ENCODE results near the gene HMG20A. TPM values are rescaled to one million over a fixed set of nuclear protein-coding genes. Genes with fewer than 3 reads are reported as not detected.
A peak's percentile ranks its signal among the peaks of the same experiment; 100 is the strongest.

HMG20A gene
- total RNA-seq, 1 donor from 2014 or later: 32.0 TPM

DNA sequence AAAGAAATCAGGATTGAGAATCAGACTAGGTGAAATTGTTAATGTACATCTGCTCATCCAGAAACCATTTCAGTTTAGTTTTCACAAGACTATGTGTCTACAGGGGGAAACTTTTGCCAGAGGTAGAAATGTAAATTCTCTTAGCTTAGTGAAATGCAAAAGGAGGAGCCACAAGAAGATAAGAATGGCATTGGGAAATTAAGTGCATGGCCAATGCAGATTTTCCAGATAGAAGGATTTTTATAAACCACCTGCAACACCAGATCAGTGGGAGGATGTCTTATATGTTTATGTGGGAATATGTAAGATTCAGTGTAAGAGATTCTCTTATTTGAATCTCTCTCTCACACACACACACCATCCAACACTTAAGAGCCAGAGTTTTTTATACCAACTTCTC lies 67.2 kb downstream of the HMG20A start:
- no peak for ATAC-seq

DNA sequence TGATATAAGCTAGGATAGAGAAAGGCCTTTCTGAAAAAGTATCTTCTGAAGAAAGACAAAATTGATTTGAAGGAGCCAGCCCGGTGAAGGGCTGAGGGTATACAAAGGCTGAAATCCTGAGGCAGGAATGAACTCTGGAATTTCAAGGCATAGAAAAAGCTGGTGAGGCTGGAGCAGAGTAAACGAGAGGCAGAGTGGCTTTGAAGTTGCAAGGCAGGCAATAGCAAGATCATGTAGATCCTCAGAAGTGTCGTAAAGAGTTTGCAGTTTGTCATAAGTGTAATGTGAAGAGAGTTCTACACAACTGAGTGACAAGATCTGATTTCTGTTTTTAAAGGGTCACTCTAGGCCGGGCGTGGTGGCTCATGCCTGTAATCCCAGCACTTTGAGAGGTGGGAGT lies 69.0 kb downstream of the HMG20A start:
- ATAC-seq (no peak), DNase-seq (no peak)
- intact Hi-C loops (cut with micrococcal nuclease): no loop called here

More for the DNA sequence above, 67.2 kb downstream of the HMG20A start:
- no peak for DNase-seq
- intact Hi-C loops (cut with micrococcal nuclease): no loop called here

GRCh38 chr15:77493324-77493907 lies 72.7 kb downstream of the HMG20A start:
- no peak for ATAC-seq
- intact Hi-C loops (cut with micrococcal nuclease): no loop called here
- DNase-seq: no peak

GRCh38 chr15:77494073-77494867 lies 73.6 kb downstream of the HMG20A start:
- intact Hi-C loops (cut with micrococcal nuclease): no loop called here
- no peak for DNase-seq
- ATAC-seq: no peak

GRCh38 chr15:77494964-77495363 lies 74.3 kb downstream of the HMG20A start:
- no peak for ATAC-seq
- no peak for DNase-seq
- intact Hi-C loops (cut with micrococcal nuclease): loop anchor here (5.0 kb wide), 1 partner anchor 308 kb away; no protein-coding TSS in a partner anchor

DNA sequence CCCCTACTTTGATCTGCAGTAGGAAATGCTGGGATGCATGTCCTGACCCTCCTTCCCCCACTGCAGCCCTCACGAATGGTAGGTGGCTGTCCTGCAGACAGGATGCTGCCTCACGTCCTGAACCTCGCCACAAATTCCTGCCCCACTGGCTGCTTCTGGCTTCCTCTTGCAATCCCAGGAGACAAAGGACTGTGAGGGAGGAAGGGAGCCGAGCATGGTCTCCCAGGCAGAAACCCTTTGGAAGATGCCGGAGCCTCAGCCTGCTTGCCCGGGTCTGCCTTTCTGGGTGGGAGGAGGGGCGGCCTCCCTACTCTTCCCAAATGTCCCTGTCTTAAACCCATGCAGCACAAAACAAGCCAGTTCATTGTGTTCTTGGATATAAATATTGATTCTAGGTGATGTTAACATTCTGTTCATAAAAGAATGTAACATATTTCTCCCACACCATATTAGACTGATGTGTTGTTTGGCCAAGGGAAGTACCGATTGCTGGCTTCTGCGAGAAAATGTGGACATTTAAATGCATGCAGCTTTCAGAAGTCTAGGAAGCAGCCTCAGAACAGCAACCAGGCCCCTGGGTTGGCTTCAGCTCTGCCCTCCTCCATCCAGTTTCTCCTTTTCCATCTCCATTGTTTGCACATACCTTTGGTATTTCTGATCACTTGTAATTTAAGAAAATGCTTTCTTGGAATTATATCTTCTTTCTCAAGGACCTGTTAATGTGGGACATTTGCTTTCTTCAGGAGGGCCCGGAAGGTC lies 75.3 kb downstream of the HMG20A start:
- ATAC-seq (no peak), DNase-seq (peak; percentile 47)

GRCh38 chr15:77496715-77497109 lies 76.0 kb downstream of the HMG20A start:
- ATAC-seq (peak; percentile 79), DNase-seq (peak; percentile 93)
- intact Hi-C loops (cut with micrococcal nuclease): loop anchor here (5.0 kb wide), 1 partner anchor 309 kb away; no protein-coding TSS in a partner anchor

More for the DNA sequence above, 75.3 kb downstream of the HMG20A start:
- intact Hi-C loops (cut with micrococcal nuclease): loop anchor here (5.0 kb wide), 1 partner anchor 309 kb away; no protein-coding TSS in a partner anchor

DNA sequence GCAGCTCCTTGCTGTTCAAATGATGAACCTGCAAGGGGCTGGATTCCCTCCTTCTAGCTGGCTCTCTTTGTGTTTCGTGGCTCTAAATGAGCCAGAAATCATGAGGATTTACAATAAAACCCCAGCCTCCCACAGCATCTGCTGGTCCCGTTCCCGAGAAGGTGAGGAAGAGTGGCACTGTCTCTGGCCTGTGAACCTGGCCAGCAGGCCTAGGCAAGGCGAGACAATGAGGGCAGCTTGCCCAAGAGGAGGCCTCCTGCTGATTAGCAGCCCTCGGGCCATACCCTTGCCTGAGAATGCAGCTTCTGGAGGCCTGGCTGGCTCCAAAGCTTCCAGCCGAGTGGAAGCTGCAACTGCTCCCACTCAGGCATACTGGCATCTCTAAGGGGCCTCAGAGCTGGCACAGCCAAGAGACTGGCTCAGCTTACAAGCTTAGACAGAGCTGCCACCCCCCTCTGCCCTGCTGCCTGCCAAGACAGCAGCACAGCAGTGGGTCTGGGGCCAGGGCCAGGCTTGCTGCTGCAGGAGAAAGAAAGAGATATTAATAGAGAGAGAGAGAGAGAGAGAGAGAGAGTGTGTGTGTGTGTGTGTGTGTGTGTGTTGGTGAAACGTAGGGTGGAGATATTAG lies 76.5 kb downstream of the HMG20A start:
- DNase-seq: peak; percentile 92
- intact Hi-C loops (cut with micrococcal nuclease): loop anchor here (5.0 kb wide), 1 partner anchor 310 kb away; no protein-coding TSS in a partner anchor

DNA sequence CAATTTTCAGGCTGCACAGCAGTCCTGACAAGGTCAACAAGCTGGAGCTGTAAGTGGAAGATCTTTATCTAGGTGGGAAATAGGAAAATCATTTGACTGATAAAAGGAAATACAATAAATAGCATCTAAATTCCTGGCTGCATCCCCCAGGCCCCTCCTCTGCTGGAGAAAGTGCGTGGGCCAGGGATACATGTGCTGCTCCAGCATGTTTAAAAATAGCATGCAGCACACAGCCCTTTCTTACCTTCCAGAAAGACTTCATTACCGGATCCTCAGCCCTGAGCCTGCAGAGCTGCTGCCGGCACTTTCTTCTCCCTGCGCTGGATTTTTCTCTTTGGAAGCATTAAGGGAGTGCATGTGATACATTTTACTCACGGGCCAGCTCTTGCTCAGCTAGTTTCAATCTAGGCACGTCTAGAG lies 77.3 kb downstream of the HMG20A start:
- intact Hi-C loops (cut with micrococcal nuclease): loop anchor here (5.0 kb wide), 1 partner anchor 311 kb away; no protein-coding TSS in a partner anchor
- ATAC-seq (peak; percentile 71), DNase-seq (peak; percentile 57)

More for the DNA sequence above, 76.5 kb downstream of the HMG20A start:
- peak; percentile 90 for ATAC-seq

- DNase-seq (no peak), ATAC-seq (no peak)
- intact Hi-C loops (cut with micrococcal nuclease): loop anchor here (5.0 kb wide), 1 partner anchor 312 kb away; no protein-coding TSS in a partner anchor
Measured at GRCh38 chr15:77499087-77499760, 78.5 kb downstream of the HMG20A start.

GRCh38 chr15:77500989-77501388 lies 80.3 kb downstream of the HMG20A start:
- DNase-seq (no peak), ATAC-seq (no peak)
- intact Hi-C loops (cut with micrococcal nuclease): no loop called here

DNA sequence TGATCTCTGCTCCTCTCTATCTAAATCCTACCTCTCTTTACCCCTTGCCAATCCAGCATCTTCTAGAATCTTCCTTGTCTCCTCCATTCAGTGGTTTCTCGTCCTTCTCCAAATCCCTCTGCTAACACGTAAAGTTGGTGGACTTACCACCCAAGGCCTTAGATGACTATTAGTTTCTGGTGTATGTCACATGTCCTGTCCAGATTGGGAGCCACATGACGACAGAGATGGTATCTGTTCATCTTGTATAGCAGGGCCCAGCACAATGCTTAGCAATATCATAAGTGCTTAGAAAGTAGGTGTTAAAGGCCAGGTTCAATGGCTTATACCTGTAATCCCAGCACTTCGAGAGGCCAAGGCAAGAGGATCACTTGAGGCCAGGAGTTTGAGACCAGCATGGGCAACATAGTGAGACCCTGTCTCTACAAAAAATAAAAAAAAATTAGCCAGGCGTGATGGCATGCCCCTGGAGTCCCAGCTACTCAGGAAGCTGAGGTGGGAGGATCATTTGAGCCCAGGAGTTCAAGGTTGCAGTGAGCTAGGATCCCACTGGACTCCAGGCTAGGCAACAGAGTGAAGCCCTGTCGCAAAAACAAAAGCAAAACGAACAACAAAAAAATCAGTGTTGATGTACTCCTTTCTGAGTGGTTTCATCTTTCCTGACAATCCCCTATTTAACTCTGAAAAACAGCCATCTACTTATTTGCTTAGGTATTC lies 81.8 kb downstream of the HMG20A start:
- DNase-seq (no peak), ATAC-seq (no peak)
- intact Hi-C loops (cut with micrococcal nuclease): no loop called here

GRCh38 chr15:77503240-77503639 lies 82.6 kb downstream of the HMG20A start:
- ATAC-seq: no peak
- intact Hi-C loops (cut with micrococcal nuclease): no loop called here
- no peak for DNase-seq

DNA sequence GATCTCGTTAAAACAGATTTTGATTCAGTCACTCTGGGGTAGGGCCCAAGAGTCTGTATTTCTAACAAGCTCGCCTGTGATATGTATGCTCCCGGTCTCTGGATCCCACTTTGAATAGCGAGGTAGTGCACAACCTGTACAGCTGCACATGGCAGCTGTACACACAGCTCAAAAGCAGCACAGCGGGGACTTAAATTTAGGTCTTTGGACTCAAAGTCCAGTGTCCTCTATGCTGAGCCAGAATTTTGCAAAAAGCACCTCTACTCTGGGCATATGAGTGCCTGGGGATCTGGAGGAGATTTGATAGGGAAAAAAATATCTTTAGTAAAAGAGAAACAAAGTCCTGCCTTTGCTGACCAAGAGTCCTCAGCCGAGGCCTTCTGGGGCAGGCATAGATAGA lies 83.1 kb downstream of the HMG20A start:
- intact Hi-C loops (cut with micrococcal nuclease): no loop called here
- DNase-seq: no peak
- ATAC-seq: no peak

DNA sequence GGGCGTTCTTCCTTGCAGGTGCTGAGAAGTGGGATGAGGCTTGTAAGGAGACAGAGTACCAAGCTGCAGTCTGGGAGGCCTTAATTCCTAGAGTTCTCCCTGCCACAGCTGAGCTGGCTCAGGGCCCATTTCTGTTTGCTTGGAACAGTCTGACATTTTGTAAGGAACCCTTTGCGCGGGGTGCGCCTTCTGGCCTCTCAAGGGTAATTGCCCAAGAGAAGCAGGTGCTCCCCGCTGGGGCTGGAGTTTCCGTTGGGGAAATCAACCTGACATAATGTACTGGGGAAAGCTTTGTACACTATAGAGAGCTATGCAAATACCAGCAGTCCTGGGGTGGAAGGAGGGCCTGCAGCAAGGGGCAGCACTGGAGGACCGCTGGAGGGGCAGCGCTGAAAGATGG lies 83.6 kb downstream of the HMG20A start:
- ATAC-seq: no peak
- no peak for DNase-seq
- intact Hi-C loops (cut with micrococcal nuclease): no loop called here

- DNase-seq: no peak
- intact Hi-C loops (cut with micrococcal nuclease): no loop called here
- no peak for ATAC-seq
Measured at GRCh38 chr15:77504871-77505270, 84.2 kb downstream of the HMG20A start.

DNA sequence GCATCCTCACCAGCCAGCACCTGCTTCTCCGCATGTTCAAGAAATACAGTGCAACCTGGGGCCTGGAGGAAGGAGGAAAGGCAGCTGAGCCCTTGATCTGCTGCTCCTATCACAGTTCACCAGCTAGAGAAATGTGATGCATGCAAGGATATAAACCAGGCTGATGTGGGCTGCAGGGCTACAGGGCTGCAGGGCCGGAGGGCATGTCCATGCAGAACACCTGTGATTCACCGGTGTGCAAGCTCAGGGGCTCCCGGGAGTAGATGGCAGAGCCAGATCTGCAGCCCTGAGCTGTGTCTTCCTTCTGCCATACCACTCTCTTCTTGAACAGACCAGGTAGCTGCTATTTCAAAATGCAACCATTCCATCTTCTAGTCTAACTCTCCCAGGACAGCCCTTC lies 84.9 kb downstream of the HMG20A start:
- no peak for ATAC-seq
- DNase-seq: no peak
- intact Hi-C loops (cut with micrococcal nuclease): no loop called here

Data from left ventricle myocardium superior (tissue), 1 donor.